GM12891 (cell line): Measurements from ENCODE around the gene SZT2.
A peak's percentile ranks its signal among the peaks of the same experiment; 100 is the strongest.

Source experiments
- PAX5 ChIP-seq: IDR thresholded peaks from 2 replicates; pipeline ENCODE4 v1.6.1; 2011; ENCODE audit warnings: low read length, moderate library complexity, mild to moderate bottlenecking; ENCODE audit not compliant: insufficient read depth, severe bottlenecking
- POLR2A ChIP-seq: IDR thresholded peaks from 2 replicates; pipeline ENCODE4 v1.6.1; 2011; ENCODE audit warnings: low read depth, low read length, control low read depth
- POLR2AphosphoS5 ChIP-seq: IDR thresholded peaks from 2 replicates; pipeline ENCODE4 v1.6.1; 2011; ENCODE audit warnings: low read depth, low read length, control low read depth
- SPI1 ChIP-seq: IDR thresholded peaks from 2 replicates; pipeline ENCODE4 v1.6.1; 2011; ENCODE audit warnings: low read depth, low read length, control low read depth
- TAF1 ChIP-seq: IDR thresholded peaks from 2 replicates; pipeline ENCODE4 v1.6.1; 2011; ENCODE audit warnings: low read depth, low read length, control low read depth

- 0 out of 2 replicates have a peak, but pooled peaks have one; percentile 33 for TF ChIP-seq POLR2AphosphoS5
- TF ChIP-seq PAX5: no peak
- TF ChIP-seq SPI1: no peak
- peak; percentile 13; the same call in 1 of the 2 replicates for TF ChIP-seq POLR2A
- no peak for TF ChIP-seq TAF1
These were observed 64.0 kb downstream of the SZT2 start, which contains the start of gene HYI for GRCh38 chr1:43453442-43454269.
